WTC11 (cell line): ENCODE data around the gene IZUMO1. TPM values are rescaled to one million over a fixed set of nuclear protein-coding genes. Genes with fewer than 3 reads are reported as not detected.
A peak's percentile ranks its signal among the peaks of the same experiment; 100 is the strongest.

Experiments used
- ATAC-seq: fragments of 200-7000 bp; cut with Tn5 transposase; 2 replicates; pipeline ENCODE4 v1.10.0; 2021; ENCODE audit warnings: mild to moderate bottlenecking, moderate library complexity
- CTCF ChIA-PET: fragments of 300-600 bp; sonication (Branson Sonifier 250); formaldehyde crosslinking; loops from one replicate; lab custom pipeline; 2021; ENCODE audit warnings: antibody characterized with exemption; lab: Charles Lee
- POLR2A ChIA-PET: fragments of 350-600 bp; sonication (Branson Sonifier 250); formaldehyde crosslinking; loops from one replicate; lab custom pipeline; 2021; ENCODE audit warnings: antibody characterized with exemption; lab: Charles Lee
- DNase-seq: peaks from one replicate; pipeline ENCODE4 v3.0.0; 2021; ENCODE audit warnings: low spot score
- H3K27ac Mint-ChIP-seq: 2 replicates; pipeline ENCODE4 v1.8.0; 2021; ENCODE audit warnings: mixed read lengths
- H3K27me3 Mint-ChIP-seq: 2 replicates; pipeline ENCODE4 v1.8.0; 2021; ENCODE audit warnings: low read depth, mild to moderate bottlenecking, moderate library complexity, mixed read lengths
- H3K36me3 Mint-ChIP-seq: 2 replicates; pipeline ENCODE4 v1.8.0; 2021; ENCODE audit warnings: mixed read lengths
- H3K4me1 Mint-ChIP-seq: 2 replicates; pipeline ENCODE4 v1.8.0; 2022; ENCODE audit warnings: mixed read lengths
- H3K4me3 Mint-ChIP-seq: 2 replicates; pipeline ENCODE4 v1.8.0; 2021; ENCODE audit warnings: mild to moderate bottlenecking, moderate library complexity, mixed read lengths
- H3K9me3 Mint-ChIP-seq: 2 replicates; pipeline ENCODE4 v1.8.0; 2021; ENCODE audit warnings: mixed read lengths
- EMX1 ChIP-seq: fragments of 250-450 bp; sonication (Bioruptor Pico); IDR thresholded peaks from 2 replicates; pipeline ENCODE4 v1.8.0; 2021; ENCODE audit warnings: mild to moderate bottlenecking
- ETV6 ChIP-seq: sonication (generic); formaldehyde crosslinking; IDR thresholded peaks from 2 replicates; pipeline ENCODE4 v1.8.1; 2022; ENCODE audit warnings: mild to moderate bottlenecking, missing genetic modification reagents
- FOXK1 ChIP-seq: sonication (generic); formaldehyde crosslinking; IDR thresholded peaks from 2 replicates; pipeline ENCODE4 v1.8.0; 2022; ENCODE audit warnings: mild to moderate bottlenecking, moderate library complexity, missing genetic modification reagents
- FOXP1 ChIP-seq: sonication (generic); formaldehyde crosslinking; IDR thresholded peaks from 2 replicates; pipeline ENCODE4 v1.8.0; 2022; ENCODE audit warnings: missing genetic modification reagents, mild to moderate bottlenecking, moderate library complexity, borderline replicate concordance
- FOXP4 ChIP-seq: sonication (generic); formaldehyde crosslinking; IDR thresholded peaks from 2 replicates; pipeline ENCODE4 v1.8.0; 2022; ENCODE audit warnings: mild to moderate bottlenecking, missing genetic modification reagents
- GRHL2 ChIP-seq: fragments of 250-450 bp; sonication (Bioruptor Pico); IDR thresholded peaks from 2 replicates; pipeline ENCODE4 v1.8.0; 2022; ENCODE audit warnings: mild to moderate bottlenecking, moderate library complexity; ENCODE audit not compliant: insufficient replicate concordance, severe bottlenecking
- IRF2 ChIP-seq: sonication (generic); formaldehyde crosslinking; IDR thresholded peaks from 2 replicates; pipeline ENCODE4 v1.8.0; 2022; ENCODE audit warnings: low read depth, missing genetic modification reagents, borderline replicate concordance
- KAT7 ChIP-seq: sonication (generic); formaldehyde crosslinking; IDR thresholded peaks from 2 replicates; pipeline ENCODE4 v1.8.1; 2023; ENCODE audit warnings: missing genetic modification reagents, mild to moderate bottlenecking, borderline replicate concordance
- MAX ChIP-seq: sonication (generic); formaldehyde crosslinking; IDR thresholded peaks from 2 replicates; pipeline ENCODE4 v1.8.0; 2022; ENCODE audit warnings: mild to moderate bottlenecking, missing genetic modification reagents
- MLX ChIP-seq: sonication (generic); formaldehyde crosslinking; IDR thresholded peaks from 2 replicates; pipeline ENCODE4 v1.8.1; 2023; ENCODE audit warnings: mild to moderate bottlenecking, missing genetic modification reagents, moderate library complexity
- MYBL2 ChIP-seq: sonication (generic); formaldehyde crosslinking; IDR thresholded peaks from 2 replicates; pipeline ENCODE4 v1.8.1; 2023; ENCODE audit warnings: mild to moderate bottlenecking, moderate library complexity, missing genetic modification reagents
- NFATC4 ChIP-seq: fragments of 250-450 bp; sonication (Bioruptor Pico); IDR thresholded peaks from 2 replicates; pipeline ENCODE4 v1.9.0; 2021; ENCODE audit warnings: mild to moderate bottlenecking
- PREB ChIP-seq: sonication (generic); formaldehyde crosslinking; IDR thresholded peaks from 2 replicates; pipeline ENCODE4 v1.8.1; 2022; ENCODE audit warnings: mild to moderate bottlenecking, missing genetic modification reagents, moderate library complexity, borderline replicate concordance
- SP1 ChIP-seq: sonication (generic); formaldehyde crosslinking; conservative IDR thresholded peaks from 2 replicates; pipeline ENCODE4 v1.8.1; 2022; ENCODE audit warnings: missing genetic modification reagents
- ZMAT4 ChIP-seq: fragments of 250-450 bp; sonication (Bioruptor Pico); IDR thresholded peaks from 2 replicates; pipeline ENCODE4 v1.9.0; 2021; ENCODE audit warnings: mild to moderate bottlenecking
- ZNF232 ChIP-seq: sonication (generic); formaldehyde crosslinking; IDR thresholded peaks from 2 replicates; pipeline ENCODE4 v1.8.0; 2022; ENCODE audit warnings: mild to moderate bottlenecking, missing genetic modification reagents
- ZNF263 ChIP-seq: sonication (generic); formaldehyde crosslinking; IDR thresholded peaks from 2 replicates; pipeline ENCODE4 v1.8.1; 2022; ENCODE audit warnings: low read depth, mild to moderate bottlenecking, moderate library complexity, missing genetic modification reagents
- total RNA-seq: library from RNA; stranded (reverse); gene quantifications from 3 replicates; pipeline ENCODE4 v1.2.3, GENCODE V29; 2021
- TF ChIP-seq, protein P1 (sequence below): sonication (generic); formaldehyde crosslinking; IDR thresholded peaks from 2 replicates; pipeline ENCODE4 v1.8.1; 2023; ENCODE audit warnings: mild to moderate bottlenecking, moderate library complexity, missing genetic modification reagents
- TF ChIP-seq, protein P2 (sequence below): sonication (generic); formaldehyde crosslinking; IDR thresholded peaks from 2 replicates; pipeline ENCODE4 v1.8.1; 2023; ENCODE audit warnings: mild to moderate bottlenecking, missing genetic modification reagents, moderate library complexity
- TF ChIP-seq, protein P3 (sequence below): sonication (generic); formaldehyde crosslinking; IDR thresholded peaks from 2 replicates; pipeline ENCODE4 v1.8.0; 2023; ENCODE audit warnings: mild to moderate bottlenecking, missing genetic modification reagents
- TF ChIP-seq, protein P4 (sequence below): sonication (generic); formaldehyde crosslinking; IDR thresholded peaks from 2 replicates; pipeline ENCODE4 v1.8.1; 2022; ENCODE audit warnings: missing genetic modification reagents, borderline replicate concordance

IZUMO1 gene
- total RNA-seq, 1 experiment from 2014 or later: 2.2 TPM

DNA sequence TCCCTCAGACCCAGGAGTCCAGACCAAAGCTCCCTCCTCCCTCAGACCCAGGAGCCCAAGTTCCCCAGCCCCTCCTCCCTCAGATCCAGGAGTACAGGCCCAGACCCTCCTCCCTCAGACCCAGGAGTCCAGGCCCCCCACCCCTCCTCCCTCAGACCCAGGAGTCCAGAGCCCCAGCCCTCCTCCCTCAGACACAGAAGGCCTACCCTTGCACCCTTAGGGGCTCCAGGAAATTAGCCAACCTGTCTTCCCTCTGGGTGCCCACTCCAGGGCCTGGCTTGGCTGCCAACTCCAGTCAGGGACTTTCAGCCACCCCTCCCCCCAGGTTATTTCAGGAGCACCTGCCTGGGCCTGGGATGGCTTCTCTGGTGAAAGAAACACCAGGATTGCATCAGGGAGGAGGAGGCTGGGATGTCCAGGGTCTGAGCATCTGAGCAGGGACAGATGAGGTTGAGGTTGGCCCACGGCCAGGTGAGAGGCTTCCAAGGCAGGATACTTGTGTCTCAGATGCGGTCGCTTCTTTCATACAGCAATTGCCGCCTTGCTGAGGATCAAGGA, 8.5 kb upstream of the IZUMO1 start, which contains the start of gene FGF21 (continued):
- TF ChIP-seq, protein P1, sequence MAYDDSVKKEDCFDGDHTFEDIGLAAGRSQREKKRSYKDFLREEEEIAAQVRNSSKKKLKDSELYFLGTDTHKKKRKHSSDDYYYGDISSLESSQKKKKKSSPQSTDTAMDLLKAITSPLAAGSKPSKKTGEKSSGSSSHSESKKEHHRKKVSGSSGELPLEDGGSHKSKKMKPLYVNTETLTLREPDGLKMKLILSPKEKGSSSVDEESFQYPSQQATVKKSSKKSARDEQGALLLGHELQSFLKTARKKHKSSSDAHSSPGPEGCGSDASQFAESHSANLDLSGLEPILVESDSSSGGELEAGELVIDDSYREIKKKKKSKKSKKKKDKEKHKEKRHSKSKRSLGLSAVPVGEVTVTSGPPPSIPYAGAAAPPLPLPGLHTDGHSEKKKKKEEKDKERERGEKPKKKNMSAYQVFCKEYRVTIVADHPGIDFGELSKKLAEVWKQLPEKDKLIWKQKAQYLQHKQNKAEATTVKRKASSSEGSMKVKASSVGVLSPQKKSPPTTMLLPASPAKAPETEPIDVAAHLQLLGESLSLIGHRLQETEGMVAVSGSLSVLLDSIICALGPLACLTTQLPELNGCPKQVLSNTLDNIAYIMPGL (CRISPR knock-in tag): no peak
- TF ChIP-seq MAX (peak; percentile 69; the same call in 1 of the 2 replicates), SP1 (CRISPR knock-in tag) (no peak), EMX1 (0 out of 2 replicates have a peak, but pooled peaks have one; percentile 9), FOXP1 (0 out of 2 replicates have a peak, but pooled peaks have one; percentile 18), PREB (CRISPR knock-in tag) (no peak), ZNF263 (CRISPR knock-in tag) (peak; percentile 66; the same call in 1 of the 2 replicates)
- TF ChIP-seq, protein P2, sequence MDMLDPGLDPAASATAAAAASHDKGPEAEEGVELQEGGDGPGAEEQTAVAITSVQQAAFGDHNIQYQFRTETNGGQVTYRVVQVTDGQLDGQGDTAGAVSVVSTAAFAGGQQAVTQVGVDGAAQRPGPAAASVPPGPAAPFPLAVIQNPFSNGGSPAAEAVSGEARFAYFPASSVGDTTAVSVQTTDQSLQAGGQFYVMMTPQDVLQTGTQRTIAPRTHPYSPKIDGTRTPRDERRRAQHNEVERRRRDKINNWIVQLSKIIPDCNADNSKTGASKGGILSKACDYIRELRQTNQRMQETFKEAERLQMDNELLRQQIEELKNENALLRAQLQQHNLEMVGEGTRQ (CRISPR knock-in tag): no peak
- TF ChIP-seq, protein P3, sequence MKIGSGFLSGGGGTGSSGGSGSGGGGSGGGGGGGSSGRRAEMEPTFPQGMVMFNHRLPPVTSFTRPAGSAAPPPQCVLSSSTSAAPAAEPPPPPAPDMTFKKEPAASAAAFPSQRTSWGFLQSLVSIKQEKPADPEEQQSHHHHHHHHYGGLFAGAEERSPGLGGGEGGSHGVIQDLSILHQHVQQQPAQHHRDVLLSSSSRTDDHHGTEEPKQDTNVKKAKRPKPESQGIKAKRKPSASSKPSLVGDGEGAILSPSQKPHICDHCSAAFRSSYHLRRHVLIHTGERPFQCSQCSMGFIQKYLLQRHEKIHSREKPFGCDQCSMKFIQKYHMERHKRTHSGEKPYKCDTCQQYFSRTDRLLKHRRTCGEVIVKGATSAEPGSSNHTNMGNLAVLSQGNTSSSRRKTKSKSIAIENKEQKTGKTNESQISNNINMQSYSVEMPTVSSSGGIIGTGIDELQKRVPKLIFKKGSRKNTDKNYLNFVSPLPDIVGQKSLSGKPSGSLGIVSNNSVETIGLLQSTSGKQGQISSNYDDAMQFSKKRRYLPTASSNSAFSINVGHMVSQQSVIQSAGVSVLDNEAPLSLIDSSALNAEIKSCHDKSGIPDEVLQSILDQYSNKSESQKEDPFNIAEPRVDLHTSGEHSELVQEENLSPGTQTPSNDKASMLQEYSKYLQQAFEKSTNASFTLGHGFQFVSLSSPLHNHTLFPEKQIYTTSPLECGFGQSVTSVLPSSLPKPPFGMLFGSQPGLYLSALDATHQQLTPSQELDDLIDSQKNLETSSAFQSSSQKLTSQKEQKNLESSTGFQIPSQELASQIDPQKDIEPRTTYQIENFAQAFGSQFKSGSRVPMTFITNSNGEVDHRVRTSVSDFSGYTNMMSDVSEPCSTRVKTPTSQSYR: peak; percentile 73; the same call in 1 of the 2 replicates

GRCh38 chr19:48752496-48753365, 6.0 kb upstream of the IZUMO1 start, which contains the start of gene FUT1:
TSS of gene FUT1 (minus strand) at chr19:48752641. CDS start at chr19:48751281, 1,360 bp downstream.
- no peaks in the 10 kb centered on the region for H3K9me3 Mint-ChIP-seq
- H3K4me1 Mint-ChIP-seq: peaks cover 43% of the 10 kb centered on the region
- ATAC-seq (peak; percentile 89), DNase-seq (peak; percentile 96)
- CTCF ChIA-PET: interaction anchor here (1.0 to 1.1 kb wide), 2 partner anchors 39 to 218 kb away, joined by 3 to 7 read pairs; no protein-coding TSS in a partner anchor
- H3K4me3 Mint-ChIP-seq: peak within 1 kb of the TSS; percentile 95
- H3K27me3 Mint-ChIP-seq: peaks cover 10% of the 10 kb centered on the region
- peak within 1 kb of the TSS; percentile 91 for H3K27ac Mint-ChIP-seq
- POLR2A ChIA-PET: interaction anchor here (1.7 kb wide), 1 partner anchor 14 kb away, joined by 4 read pairs; no protein-coding TSS in a partner anchor
- peaks cover 18% of the 10 kb centered on the region; the same call in 1 of the 2 replicates for H3K36me3 Mint-ChIP-seq
- TF ChIP-seq ETV6 (CRISPR knock-in tag) (peak; percentile 76), IRF2 (CRISPR knock-in tag) (no peak), KAT7 (CRISPR knock-in tag) (no peak), MYBL2 (CRISPR knock-in tag) (peak; percentile 56; the same call in 1 of the 2 replicates), MLX (CRISPR knock-in tag) (0 out of 2 replicates have a peak, but pooled peaks have one; percentile 64), FOXK1 (CRISPR knock-in tag) (peak; percentile 66), NFATC4 (no peak), FOXP4 (CRISPR knock-in tag) (0 out of 2 replicates have a peak, but pooled peaks have one; percentile 65), ZNF232 (no peak), ZMAT4 (CRISPR knock-in tag) (no peak; the same call in 1 of the 2 replicates), MAX (peak; percentile 93), GRHL2 (CRISPR knock-in tag) (no peak)
- TF ChIP-seq, protein P4, sequence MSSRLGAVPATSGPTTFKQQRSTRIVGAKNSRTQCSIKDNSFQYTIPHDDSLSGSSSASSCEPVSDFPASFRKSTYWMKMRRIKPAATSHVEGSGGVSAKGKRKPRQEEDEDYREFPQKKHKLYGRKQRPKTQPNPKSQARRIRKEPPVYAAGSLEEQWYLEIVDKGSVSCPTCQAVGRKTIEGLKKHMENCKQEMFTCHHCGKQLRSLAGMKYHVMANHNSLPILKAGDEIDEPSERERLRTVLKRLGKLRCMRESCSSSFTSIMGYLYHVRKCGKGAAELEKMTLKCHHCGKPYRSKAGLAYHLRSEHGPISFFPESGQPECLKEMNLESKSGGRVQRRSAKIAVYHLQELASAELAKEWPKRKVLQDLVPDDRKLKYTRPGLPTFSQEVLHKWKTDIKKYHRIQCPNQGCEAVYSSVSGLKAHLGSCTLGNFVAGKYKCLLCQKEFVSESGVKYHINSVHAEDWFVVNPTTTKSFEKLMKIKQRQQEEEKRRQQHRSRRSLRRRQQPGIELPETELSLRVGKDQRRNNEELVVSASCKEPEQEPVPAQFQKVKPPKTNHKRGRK: no peak
